ENCODE results near the gene CDK17.

DNA sequence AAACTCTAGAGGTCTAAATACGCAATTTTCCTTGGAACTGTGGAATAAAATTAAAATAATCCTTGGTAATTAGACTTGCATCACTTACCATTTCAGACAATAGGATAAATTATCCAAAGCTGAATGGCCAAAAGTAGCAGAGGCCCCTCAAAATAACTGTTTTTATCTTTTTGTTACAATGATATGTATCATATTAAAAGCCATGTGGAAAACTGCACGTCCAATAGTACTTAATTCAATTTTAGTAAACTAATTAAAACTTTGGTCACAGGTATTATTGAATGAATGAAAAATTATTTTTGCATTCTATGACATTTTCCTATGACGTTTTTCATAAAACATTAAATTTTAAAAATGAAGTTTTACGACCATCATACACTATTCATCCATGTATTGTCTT is 98.5 kb downstream of the CDK17 start:
- TF ChIP-seq, protein P1, sequence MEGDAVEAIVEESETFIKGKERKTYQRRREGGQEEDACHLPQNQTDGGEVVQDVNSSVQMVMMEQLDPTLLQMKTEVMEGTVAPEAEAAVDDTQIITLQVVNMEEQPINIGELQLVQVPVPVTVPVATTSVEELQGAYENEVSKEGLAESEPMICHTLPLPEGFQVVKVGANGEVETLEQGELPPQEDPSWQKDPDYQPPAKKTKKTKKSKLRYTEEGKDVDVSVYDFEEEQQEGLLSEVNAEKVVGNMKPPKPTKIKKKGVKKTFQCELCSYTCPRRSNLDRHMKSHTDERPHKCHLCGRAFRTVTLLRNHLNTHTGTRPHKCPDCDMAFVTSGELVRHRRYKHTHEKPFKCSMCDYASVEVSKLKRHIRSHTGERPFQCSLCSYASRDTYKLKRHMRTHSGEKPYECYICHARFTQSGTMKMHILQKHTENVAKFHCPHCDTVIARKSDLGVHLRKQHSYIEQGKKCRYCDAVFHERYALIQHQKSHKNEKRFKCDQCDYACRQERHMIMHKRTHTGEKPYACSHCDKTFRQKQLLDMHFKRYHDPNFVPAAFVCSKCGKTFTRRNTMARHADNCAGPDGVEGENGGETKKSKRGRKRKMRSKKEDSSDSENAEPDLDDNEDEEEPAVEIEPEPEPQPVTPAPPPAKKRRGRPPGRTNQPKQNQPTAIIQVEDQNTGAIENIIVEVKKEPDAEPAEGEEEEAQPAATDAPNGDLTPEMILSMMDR (IDR thresholded peaks at IDR 0.05): no peak
- no peak for TF ChIP-seq EZH2 (IDR thresholded peaks at IDR 0.05; ENCODE audit: borderline replicate concordance, insufficient read depth, low read depth, low read length, poor library complexity, severe bottlenecking)

Measured in B cell (primary cell).